ENCODE measurements around the gene GMIP.

Gene GMIP

DNA sequence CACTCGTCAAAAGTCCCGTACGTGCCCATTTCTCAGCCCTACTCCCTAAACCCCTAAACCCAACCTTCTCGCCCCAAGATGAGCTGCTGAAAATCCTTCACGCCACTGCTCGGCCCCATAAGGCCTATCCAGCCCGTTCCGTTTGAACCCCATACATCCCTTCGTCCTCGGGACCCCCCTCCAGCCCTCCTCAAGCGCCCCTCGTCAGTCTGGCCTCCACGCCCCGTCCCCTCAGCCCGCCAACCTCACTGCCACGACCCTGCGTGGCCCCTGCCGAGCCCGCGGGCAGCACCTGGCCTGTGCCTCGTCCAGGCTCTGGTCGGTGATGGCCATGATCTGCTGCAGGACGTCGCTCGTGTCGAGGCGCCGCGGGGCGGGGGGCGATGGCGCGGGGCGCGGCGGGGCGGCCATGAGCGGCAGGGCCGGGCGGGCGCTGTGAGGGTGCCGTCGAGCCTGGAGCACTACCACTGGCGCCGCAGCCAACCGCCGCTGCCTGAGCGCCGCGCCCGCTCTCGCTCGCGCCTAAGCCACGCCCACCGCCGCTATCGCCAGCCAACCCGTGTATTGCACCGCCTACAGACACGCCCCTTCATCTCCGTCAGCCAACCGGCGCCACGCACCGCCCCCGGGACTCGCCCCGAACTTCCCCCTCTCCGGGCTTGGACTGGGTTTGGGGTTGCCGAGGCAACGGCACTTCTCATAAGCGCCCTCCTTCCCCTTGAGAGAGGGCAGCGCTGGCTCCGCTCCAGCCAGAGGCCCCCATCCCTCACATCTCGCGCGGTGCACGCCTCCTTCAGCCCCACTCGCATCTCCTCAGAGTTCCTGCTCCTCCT, 25.0 kb downstream of the GMIP start, which contains the start of gene PBX4:
TSS of gene PBX4 (minus strand) at position 469 of the 833 bp plus-strand sequence. CDS start at position 411, 58 bp downstream.
- TF ChIP-seq TAF1 (IDR thresholded peaks at IDR 0.05; ENCODE audit: low read depth): 0 out of 2 replicates have a peak, but pooled peaks have one; percentile 46
- TF ChIP-seq NFIC (IDR thresholded peaks at IDR 0.05): peak; percentile 59; the same call in 1 of the 2 replicates
- no peak; the same call in 1 of the 2 replicates for TF ChIP-seq ZBTB7A (IDR thresholded peaks at IDR 0.05; ENCODE audit: low read depth)
- no peak for TF ChIP-seq EGR1 (IDR thresholded peaks at IDR 0.05)
- TF ChIP-seq, protein P1, sequence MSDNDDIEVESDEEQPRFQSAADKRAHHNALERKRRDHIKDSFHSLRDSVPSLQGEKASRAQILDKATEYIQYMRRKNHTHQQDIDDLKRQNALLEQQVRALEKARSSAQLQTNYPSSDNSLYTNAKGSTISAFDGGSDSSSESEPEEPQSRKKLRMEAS (IDR thresholded peaks at IDR 0.05): peak; percentile 69; the same call in 1 of the 2 replicates

DNA sequence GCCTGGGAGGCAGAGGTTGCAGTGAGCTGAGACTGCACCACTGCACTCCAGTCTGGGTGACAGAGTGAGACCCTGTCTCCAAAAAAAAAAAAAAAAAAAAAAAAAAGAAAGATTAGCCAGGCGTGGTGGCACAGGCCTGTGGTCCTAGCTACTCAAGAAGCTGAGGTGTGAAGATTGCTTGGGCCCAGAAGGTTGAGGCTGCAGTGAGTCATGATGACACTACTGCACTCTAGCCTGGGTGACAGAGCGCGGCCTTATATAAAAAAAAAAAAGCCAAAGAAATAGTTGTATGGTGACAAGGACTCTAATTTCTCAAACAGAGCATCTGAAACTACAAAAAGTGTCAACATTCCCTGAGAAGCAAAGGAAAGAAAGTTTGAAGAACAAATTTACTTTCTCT, 28.4 kb downstream of the GMIP start:
- TF ChIP-seq, protein P2, sequence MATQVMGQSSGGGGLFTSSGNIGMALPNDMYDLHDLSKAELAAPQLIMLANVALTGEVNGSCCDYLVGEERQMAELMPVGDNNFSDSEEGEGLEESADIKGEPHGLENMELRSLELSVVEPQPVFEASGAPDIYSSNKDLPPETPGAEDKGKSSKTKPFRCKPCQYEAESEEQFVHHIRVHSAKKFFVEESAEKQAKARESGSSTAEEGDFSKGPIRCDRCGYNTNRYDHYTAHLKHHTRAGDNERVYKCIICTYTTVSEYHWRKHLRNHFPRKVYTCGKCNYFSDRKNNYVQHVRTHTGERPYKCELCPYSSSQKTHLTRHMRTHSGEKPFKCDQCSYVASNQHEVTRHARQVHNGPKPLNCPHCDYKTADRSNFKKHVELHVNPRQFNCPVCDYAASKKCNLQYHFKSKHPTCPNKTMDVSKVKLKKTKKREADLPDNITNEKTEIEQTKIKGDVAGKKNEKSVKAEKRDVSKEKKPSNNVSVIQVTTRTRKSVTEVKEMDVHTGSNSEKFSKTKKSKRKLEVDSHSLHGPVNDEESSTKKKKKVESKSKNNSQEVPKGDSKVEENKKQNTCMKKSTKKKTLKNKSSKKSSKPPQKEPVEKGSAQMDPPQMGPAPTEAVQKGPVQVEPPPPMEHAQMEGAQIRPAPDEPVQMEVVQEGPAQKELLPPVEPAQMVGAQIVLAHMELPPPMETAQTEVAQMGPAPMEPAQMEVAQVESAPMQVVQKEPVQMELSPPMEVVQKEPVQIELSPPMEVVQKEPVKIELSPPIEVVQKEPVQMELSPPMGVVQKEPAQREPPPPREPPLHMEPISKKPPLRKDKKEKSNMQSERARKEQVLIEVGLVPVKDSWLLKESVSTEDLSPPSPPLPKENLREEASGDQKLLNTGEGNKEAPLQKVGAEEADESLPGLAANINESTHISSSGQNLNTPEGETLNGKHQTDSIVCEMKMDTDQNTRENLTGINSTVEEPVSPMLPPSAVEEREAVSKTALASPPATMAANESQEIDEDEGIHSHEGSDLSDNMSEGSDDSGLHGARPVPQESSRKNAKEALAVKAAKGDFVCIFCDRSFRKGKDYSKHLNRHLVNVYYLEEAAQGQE (IDR thresholded peaks at IDR 0.05; ENCODE audit: low read depth): no peak
- TF ChIP-seq YY1 (IDR thresholded peaks at IDR 0.05; ENCODE audit: low read depth) (no peak), TAF1 (IDR thresholded peaks at IDR 0.05; ENCODE audit: low read depth) (no peak), FOXM1 (IDR thresholded peaks at IDR 0.05; ENCODE audit: borderline replicate concordance, low read depth) (no peak), RAD21 (IDR thresholded peaks at IDR 0.05; ENCODE audit: low read depth) (no peak), TEAD4 (IDR thresholded peaks at IDR 0.05) (no peak)

DNA sequence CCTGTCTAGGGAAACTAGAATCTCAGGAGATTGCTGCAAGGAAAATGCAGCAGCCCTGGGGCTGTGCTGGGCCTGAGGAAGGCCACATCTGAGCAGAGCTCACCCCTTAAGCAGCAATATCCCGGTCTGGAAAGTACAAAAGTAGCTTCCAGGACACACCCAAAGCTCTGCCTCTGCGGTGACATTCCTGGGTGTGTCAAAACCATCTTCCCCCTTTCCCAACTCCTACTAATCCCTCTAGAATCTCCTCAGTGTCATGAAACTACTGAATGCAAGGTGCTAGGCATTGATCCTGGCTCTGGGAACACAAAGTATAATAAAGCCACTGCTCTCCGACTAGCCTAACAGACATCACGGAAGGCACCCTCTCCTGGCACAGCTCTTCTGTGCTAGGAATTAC, 30.0 kb downstream of the GMIP start:
- TF ChIP-seq EGR1 (IDR thresholded peaks at IDR 0.05): no peak
- TF ChIP-seq NFIC (IDR thresholded peaks at IDR 0.05): no peak
- no peak for TF ChIP-seq EP300 (IDR thresholded peaks at IDR 0.05; ENCODE audit: borderline replicate concordance)
- no peak for TF ChIP-seq FOXM1 (IDR thresholded peaks at IDR 0.05; ENCODE audit: borderline replicate concordance, low read depth)
- no peak for TF ChIP-seq YY1 (IDR thresholded peaks at IDR 0.05; ENCODE audit: low read depth)
- TF ChIP-seq, protein P2 (IDR thresholded peaks at IDR 0.05; ENCODE audit: low read depth): no peak
- TF ChIP-seq TCF12 (IDR thresholded peaks at IDR 0.05; ENCODE audit: low read depth): no peak
- no peak for TF ChIP-seq ZBTB7A (IDR thresholded peaks at IDR 0.05; ENCODE audit: low read depth)
- TF ChIP-seq TAF1 (IDR thresholded peaks at IDR 0.05; ENCODE audit: low read depth): no peak
- TF ChIP-seq, protein P1 (IDR thresholded peaks at IDR 0.05): no peak
- TF ChIP-seq, protein P3, sequence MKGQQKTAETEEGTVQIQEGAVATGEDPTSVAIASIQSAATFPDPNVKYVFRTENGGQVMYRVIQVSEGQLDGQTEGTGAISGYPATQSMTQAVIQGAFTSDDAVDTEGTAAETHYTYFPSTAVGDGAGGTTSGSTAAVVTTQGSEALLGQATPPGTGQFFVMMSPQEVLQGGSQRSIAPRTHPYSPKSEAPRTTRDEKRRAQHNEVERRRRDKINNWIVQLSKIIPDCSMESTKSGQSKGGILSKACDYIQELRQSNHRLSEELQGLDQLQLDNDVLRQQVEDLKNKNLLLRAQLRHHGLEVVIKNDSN (IDR thresholded peaks at IDR 0.05): no peak
- TF ChIP-seq TEAD4 (IDR thresholded peaks at IDR 0.05): no peak

DNA sequence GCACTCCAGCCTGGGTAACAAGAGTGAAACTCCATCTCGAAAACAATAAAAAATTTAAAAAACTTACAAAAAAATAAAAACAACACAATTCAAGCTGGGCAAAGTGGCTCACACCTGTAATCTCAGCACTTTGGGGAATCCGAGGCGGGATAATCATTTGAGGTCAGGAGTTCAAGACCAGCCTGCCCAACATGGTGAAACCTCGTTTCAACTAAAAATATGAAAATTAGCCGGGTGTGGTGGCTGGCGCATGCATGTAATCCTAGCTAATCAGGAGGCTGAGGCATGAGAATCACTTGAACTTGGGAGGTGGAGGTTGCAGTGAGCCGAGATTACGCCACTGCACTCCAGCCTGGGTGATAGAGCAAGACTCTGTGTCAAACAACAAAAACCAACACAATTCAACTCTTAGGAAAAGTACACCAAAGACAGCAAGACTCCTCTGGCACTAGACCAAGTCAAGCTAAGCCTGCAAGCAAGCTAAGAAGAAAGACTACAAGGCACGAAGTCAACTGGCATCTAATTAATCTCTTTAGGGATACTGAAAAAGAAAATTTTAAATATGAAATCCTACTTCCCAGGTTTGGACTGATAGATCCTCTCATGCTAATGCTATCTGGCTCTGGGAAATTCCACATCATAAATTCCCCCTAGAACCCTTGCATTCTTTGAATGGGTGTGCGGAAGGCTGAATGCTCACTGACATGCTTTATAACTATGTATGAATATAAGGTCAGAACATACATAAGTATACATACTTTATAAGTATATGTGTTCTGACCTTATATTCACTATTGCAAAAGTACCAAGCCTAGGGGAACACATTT, 32.9 kb downstream of the GMIP start:
- TF ChIP-seq TCF12 (IDR thresholded peaks at IDR 0.05; ENCODE audit: low read depth) (no peak), TAF1 (IDR thresholded peaks at IDR 0.05; ENCODE audit: low read depth) (no peak)
- TF ChIP-seq, protein P2 (IDR thresholded peaks at IDR 0.05; ENCODE audit: low read depth): no peak

DNA sequence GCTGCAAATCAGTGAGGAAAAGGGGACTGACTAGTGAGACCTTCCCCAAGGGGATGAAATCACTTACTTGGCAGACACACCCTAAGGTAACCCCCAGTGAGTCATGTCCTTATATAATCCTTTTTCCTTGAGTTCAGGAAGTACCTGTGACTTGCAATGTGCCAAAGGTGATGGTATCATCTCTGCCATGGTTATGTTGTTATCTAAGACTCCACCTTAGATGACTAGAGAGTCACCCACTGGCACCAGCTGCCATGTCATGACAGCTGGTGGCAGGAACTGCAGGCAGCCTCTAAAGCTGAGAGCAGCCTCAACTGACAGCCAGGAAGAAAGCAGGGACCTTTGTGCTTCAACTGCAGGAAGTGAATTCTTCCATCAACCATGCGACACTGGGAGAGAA, 37.4 kb downstream of the GMIP start:
- TF ChIP-seq, protein P1 (IDR thresholded peaks at IDR 0.05): 0 out of 2 replicates have a peak, but pooled peaks have one; percentile 25
- TF ChIP-seq EP300 (IDR thresholded peaks at IDR 0.05; ENCODE audit: borderline replicate concordance): no peak

All from Ishikawa (cell line).